BJ (cell line): ENCODE data around the gene SOX11. TPM values are rescaled to one million over a fixed set of nuclear protein-coding genes. Genes with fewer than 3 reads are reported as not detected.

ENCODE experiments used
- CTCF ChIA-PET: fragments of 350-600 bp; formaldehyde crosslinking; extraction: SDS; loops from one replicate; lab custom pipeline; 2021; ENCODE audit warnings: antibody characterized with exemption, inconsistent platforms; lab: Yijun Ruan, JAX
- POLR2A ChIA-PET: fragments of 300-600 bp; sonication (Branson Sonifier 250); formaldehyde crosslinking; extraction: SDS; loops from one replicate; lab custom pipeline; 2021; ENCODE audit warnings: antibody characterized with exemption; lab: Charles Lee
- DNase-seq: peaks from one replicate; pipeline ENCODE4 v3.0.0-alpha.2; 2011; ENCODE audit warnings: low read depth
- H3K27me3 ChIP-seq: 2 replicates; pipeline ENCODE4 v1.6.0; 2011; ENCODE audit warnings: low read length; ENCODE audit not compliant: control insufficient read depth, insufficient read depth
- H3K36me3 ChIP-seq: 2 replicates; pipeline ENCODE4 v1.5.1; 2011; ENCODE audit warnings: low read length; ENCODE audit not compliant: control insufficient read depth, insufficient read depth
- H3K4me3 ChIP-seq: 2 replicates; pipeline ENCODE4 v1.5.1; 2011; ENCODE audit warnings: low read depth, mild to moderate bottlenecking, control low read depth, low read length
- polyA plus RNA-seq: library from polyadenylated mRNA; depleted of rRNA; stranded (reverse); fragments of >200 nt; gene quantifications from 2 replicates; pipeline ENCODE4 v1.2.3, GENCODE V29; 2011
- TF ChIP-seq, protein P1 (sequence below): IDR thresholded peaks from 2 replicates; pipeline ENCODE4 v1.5.1; 2011; ENCODE audit warnings: low read depth, mild to moderate bottlenecking, control low read depth, inconsistent platforms, low read length, moderate library complexity; ENCODE audit not compliant: insufficient read depth

Gene SOX11
- polyA plus RNA-seq, 1 experiment, result 0.40 TPM

GRCh38 chr2:5695654-5696403, 3.6 kb downstream of the SOX11 start:
- no peaks in the 10 kb centered on the region for H3K36me3 ChIP-seq
- ChIA-PET CTCF (no interaction called here), POLR2A (no interaction called here)
- H3K27me3 ChIP-seq, result no peaks in the 10 kb centered on the region
- H3K4me3 ChIP-seq, result peak overlapping the region; percentile 59
- TF ChIP-seq, protein P1, sequence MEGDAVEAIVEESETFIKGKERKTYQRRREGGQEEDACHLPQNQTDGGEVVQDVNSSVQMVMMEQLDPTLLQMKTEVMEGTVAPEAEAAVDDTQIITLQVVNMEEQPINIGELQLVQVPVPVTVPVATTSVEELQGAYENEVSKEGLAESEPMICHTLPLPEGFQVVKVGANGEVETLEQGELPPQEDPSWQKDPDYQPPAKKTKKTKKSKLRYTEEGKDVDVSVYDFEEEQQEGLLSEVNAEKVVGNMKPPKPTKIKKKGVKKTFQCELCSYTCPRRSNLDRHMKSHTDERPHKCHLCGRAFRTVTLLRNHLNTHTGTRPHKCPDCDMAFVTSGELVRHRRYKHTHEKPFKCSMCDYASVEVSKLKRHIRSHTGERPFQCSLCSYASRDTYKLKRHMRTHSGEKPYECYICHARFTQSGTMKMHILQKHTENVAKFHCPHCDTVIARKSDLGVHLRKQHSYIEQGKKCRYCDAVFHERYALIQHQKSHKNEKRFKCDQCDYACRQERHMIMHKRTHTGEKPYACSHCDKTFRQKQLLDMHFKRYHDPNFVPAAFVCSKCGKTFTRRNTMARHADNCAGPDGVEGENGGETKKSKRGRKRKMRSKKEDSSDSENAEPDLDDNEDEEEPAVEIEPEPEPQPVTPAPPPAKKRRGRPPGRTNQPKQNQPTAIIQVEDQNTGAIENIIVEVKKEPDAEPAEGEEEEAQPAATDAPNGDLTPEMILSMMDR, result no peak
- DNase-seq, result no peak

DNA sequence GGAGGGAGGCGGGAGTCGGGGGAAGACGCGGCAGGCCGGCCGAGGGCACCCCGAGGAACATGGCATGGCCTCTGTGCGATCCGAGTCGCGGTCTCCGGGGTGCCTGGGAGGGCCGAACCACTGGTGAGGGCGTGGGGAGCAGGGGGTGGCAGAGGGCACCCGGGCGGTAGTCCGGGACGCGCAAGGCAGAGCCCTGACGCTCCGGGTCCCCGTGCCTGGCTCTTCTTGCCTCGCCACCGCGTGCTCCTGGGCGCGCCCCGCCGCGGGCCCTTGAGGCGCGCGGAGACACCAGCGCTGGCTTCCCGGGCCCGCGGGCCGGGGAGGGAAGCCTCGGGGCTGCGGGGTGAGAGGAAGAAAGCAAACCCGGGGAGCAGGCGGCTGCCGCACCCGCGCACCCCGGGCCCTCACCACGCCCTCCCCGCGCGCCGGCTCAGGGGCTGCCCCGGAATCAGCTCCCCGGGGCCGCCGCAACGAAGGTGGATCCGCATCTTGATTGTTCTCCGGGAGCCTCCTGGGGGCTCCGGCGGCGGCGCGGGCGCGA, 4.3 kb downstream of the SOX11 start:
- POLR2A ChIA-PET, result interaction anchor here (0.6 kb wide), 1 partner anchor 9 kb away, joined by 5 read pairs; no protein-coding TSS in a partner anchor

GRCh38 chr2:5696945-5697521, 4.8 kb downstream of the SOX11 start:
- no peaks in the 10 kb centered on the region for H3K36me3 ChIP-seq
- H3K4me3 ChIP-seq, result peak overlapping the region; percentile 59
- CTCF ChIA-PET, result no interaction called here
- H3K27me3 ChIP-seq, result no peaks in the 10 kb centered on the region
- TF ChIP-seq, protein P1, result no peak
- POLR2A ChIA-PET, result interaction anchor here (0.6 kb wide), 1 partner anchor 9 kb away, joined by 5 read pairs; no protein-coding TSS in a partner anchor
- DNase-seq, result no peak

More for the DNA sequence above, 4.3 kb downstream of the SOX11 start:
- TF ChIP-seq, protein P1, result no peak
- H3K36me3 ChIP-seq, result no peaks in the 10 kb centered on the region
- CTCF ChIA-PET, result no interaction called here
- H3K4me3 ChIP-seq, result peak overlapping the region; percentile 59
- no peaks in the 10 kb centered on the region for H3K27me3 ChIP-seq
- DNase-seq, result no peak

GRCh38 chr2:5697562-5697961, 5.4 kb downstream of the SOX11 start:
- ChIA-PET POLR2A (no interaction called here), CTCF (no interaction called here)
- Histone ChIP-seq H3K36me3 (no peaks in the 10 kb centered on the region), H3K4me3 (peak overlapping the region; percentile 59), H3K27me3 (no peaks in the 10 kb centered on the region)
- TF ChIP-seq, protein P1, result no peak
- no peak for DNase-seq

- ChIA-PET CTCF (interaction anchor here (0.6 kb wide), 1 partner anchor 614 kb away, joined by 4 read pairs; no protein-coding TSS in a partner anchor), POLR2A (no interaction called here)
- Histone ChIP-seq H3K36me3 (no peaks in the 10 kb centered on the region), H3K4me3 (no peak overlapping the region), H3K27me3 (no peaks in the 10 kb centered on the region)
- TF ChIP-seq, protein P1, result no peak
- DNase-seq, result no peak
These were observed 6.0 kb downstream of the SOX11 start for GRCh38 chr2:5698134-5698533.
